Hepatocyte (in vitro differentiated cells): Measurements from ENCODE around the gene HEPACAM.

Source experiments
- CTCF ChIP-seq: fragments of 200-600 bp; sonication (generic); IDR thresholded peaks from 2 replicates; pipeline ENCODE4 v1.5.1; 2016; ENCODE audit warnings: antibody characterized with exemption, mild to moderate bottlenecking; ENCODE audit not compliant: poor library complexity
- EZH2 ChIP-seq: fragments of 200-600 bp; sonication (generic); IDR thresholded peaks from 2 replicates; pipeline ENCODE4 v1.6.1; 2016; ENCODE audit warnings: antibody characterized with exemption, mild to moderate bottlenecking, borderline replicate concordance

DNA sequence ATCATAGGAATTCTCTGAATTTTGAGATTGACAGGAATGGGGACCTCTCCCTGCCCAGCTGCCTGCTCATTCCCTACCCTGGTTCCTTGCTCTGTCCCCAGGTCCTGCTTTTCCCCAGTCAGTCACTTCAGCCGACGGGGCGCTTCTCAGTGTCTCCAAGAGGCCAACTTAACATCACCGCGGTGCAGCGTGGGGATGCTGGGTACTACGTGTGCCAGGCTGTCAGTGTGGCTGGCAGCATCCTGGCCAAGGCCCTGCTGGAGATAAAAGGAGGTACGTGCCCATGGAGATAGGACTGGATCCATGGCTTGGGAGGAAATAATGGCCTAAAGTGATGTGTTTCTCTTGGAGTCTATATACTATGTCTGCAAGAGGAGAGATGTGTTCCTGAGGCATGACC lies 63.6 kb downstream of the HEPACAM start:
- no peak for TF ChIP-seq CTCF
- no peak for TF ChIP-seq EZH2
